Esophagus squamous epithelium (tissue), 5 donors: ENCODE results near the gene VPS4A. TPM values are rescaled to one million over a fixed set of nuclear protein-coding genes. Genes with fewer than 3 reads are reported as not detected.

Source experiments
- DNase-seq: peaks from one replicate; lab custom pipeline; 2025; lab: John Stamatoyannopoulos, UW
- H3K27ac ChIP-seq, 4 donors: fragments of 200-600 bp; sonication (generic); one replicate each; pipeline ENCODE4 v1.5.1; 2016 to 2019; ENCODE audit warnings: mild to moderate bottlenecking in 1 of 4
- H3K27me3 ChIP-seq, 4 donors: fragments of 200-600 bp; sonication (generic); 1 replicate in 3 of 4; 2 replicates in 1 of 4; pipeline versions ENCODE4 v1.5.1 to v1.6.0; 2017 to 2021; ENCODE audit warnings: antibody characterized with exemption in 1 of 4
- H3K36me3 ChIP-seq, 3 donors: fragments of 200-600 bp; sonication (generic); one replicate each; pipeline ENCODE4 v1.5.1; 2016 to 2019
- H3K4me1 ChIP-seq, 3 donors: fragments of 200-600 bp; sonication (generic); one replicate each; pipeline ENCODE4 v1.5.1; 2017 to 2019
- H3K4me3 ChIP-seq, 4 donors: fragments of 200-600 bp; sonication (generic); 1 replicate in 3 of 4; 2 replicates in 1 of 4; pipeline ENCODE4 v1.5.1; 2016 to 2019; ENCODE audit warnings: mild to moderate bottlenecking in 2 of 4, moderate library complexity in 1 of 4
- H3K9me3 ChIP-seq, 3 donors: fragments of 200-600 bp; sonication (generic); one replicate each; pipeline ENCODE4 v1.5.1; 2016 to 2019
- POLR2A ChIP-seq, 4 donors: fragments of 450-650 bp; IDR thresholded peaks; one replicate each; pipeline ENCODE4 v1.6.1; 2017; ENCODE audit warnings: antibody characterized with exemption in 4 of 4, mild to moderate bottlenecking in 4 of 4, moderate library complexity in 3 of 4
- WGBS, 2 donors: methylation state at CpG; one replicate each; pipeline ENCODE4 v1.1.5; 2018; 5-methylcytosine and 5-hydroxymethylcytosine counted together
- intact Hi-C: fragments of 100-400 bp; cut with DNase I; formaldehyde crosslinking; loops from one replicate; pipeline ENCODE4 v1.15.0; 2022
- total RNA-seq, 4 donors: library from RNA; depleted of rRNA; stranded (reverse); fragments of >200 nt; gene quantifications; one replicate each; pipeline ENCODE4 v1.1.0, GENCODE V29; 2016
- TF ChIP-seq, protein P1 (sequence below), 6 experiments: fragments of 450-650 bp in 4 of 6; fragments of 200-600 bp in 2 of 6; sonication (generic) in 2 of 6; IDR thresholded peaks; one replicate each; pipeline ENCODE4 v1.5.1; 2016 to 2019; ENCODE audit warnings: antibody characterized with exemption in 6 of 6, mild to moderate bottlenecking in 4 of 6, moderate library complexity in 4 of 6
- donor health status: DM: yes; HTN: yes; CAD: no.

Gene VPS4A
- total RNA-seq, 4 donors from 2014 or later, result 21.5 to 38.9 (median 24.9) TPM

DNA sequence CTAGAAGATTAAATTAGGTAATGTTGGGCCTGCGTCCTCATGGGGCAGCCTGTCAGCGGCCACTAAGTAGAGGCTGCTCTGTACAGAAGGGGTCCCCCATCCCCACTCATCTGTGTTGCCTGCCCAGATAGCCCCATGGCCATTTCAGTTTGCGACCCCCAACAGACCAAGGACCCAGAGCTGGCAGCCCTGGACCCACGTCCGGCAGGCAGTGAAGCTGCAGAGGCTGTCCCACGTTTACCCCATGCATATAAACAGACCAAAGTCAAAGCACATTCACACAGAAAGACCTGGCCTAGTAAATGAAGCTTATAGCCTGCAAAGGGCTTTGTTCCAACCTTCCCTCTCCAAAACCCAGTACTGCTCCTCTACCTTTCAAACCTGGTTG is 14.6 kb downstream of the VPS4A start:
- intact Hi-C loops, result no loop called here
- Histone ChIP-seq H3K4me1 (peaks cover 17 to 63% (median 34%) of the 10 kb centered on the region in 3 donors), H3K27me3 (no peaks in the 10 kb centered on the region), H3K4me3 (no peak overlapping the region), H3K36me3 (peaks cover 24 to 75% (median 41%) of the 10 kb centered on the region in 3 donors), H3K9me3 (no peaks in the 10 kb centered on the region), H3K27ac (peak overlapping the region in 1 of 4 donors; percentile 31)
- TF ChIP-seq, protein P1, sequence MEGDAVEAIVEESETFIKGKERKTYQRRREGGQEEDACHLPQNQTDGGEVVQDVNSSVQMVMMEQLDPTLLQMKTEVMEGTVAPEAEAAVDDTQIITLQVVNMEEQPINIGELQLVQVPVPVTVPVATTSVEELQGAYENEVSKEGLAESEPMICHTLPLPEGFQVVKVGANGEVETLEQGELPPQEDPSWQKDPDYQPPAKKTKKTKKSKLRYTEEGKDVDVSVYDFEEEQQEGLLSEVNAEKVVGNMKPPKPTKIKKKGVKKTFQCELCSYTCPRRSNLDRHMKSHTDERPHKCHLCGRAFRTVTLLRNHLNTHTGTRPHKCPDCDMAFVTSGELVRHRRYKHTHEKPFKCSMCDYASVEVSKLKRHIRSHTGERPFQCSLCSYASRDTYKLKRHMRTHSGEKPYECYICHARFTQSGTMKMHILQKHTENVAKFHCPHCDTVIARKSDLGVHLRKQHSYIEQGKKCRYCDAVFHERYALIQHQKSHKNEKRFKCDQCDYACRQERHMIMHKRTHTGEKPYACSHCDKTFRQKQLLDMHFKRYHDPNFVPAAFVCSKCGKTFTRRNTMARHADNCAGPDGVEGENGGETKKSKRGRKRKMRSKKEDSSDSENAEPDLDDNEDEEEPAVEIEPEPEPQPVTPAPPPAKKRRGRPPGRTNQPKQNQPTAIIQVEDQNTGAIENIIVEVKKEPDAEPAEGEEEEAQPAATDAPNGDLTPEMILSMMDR (IDR thresholded peaks at IDR 0.05), result no peak
- TF ChIP-seq POLR2A (IDR thresholded peaks at IDR 0.05), result no peak
- WGBS, 2 donors, result 85 to 93% methylated on average over 5 to 6 of the region's 6 CpGs
- DNase-seq, result no peak

- Histone ChIP-seq H3K4me1 (peaks cover 21 to 69% (median 40%) of the 10 kb centered on the region in 3 donors), H3K9me3 (no peaks in the 10 kb centered on the region), H3K36me3 (peaks cover 18 to 70% (median 36%) of the 10 kb centered on the region in 3 donors), H3K27me3 (no peaks in the 10 kb centered on the region), H3K27ac (peak overlapping the region in 2 of 4 donors; percentile 4 to 40), H3K4me3 (no peak overlapping the region)
- TF ChIP-seq, protein P1 (IDR thresholded peaks at IDR 0.05), result no peak
- TF ChIP-seq POLR2A (IDR thresholded peaks at IDR 0.05), result no peak
- WGBS, 2 donors, result 45 to 46% methylated on average over 7 of the region's 7 CpGs
- DNase-seq, result no peak
- intact Hi-C loops, result no loop called here
These were observed 15.2 kb downstream of the VPS4A start for GRCh38 chr16:69326172-69326873.

GRCh38 chr16:69327585-69328310 is 16.6 kb downstream of the VPS4A start:
- WGBS, 2 donors, result 70 to 82% methylated on average over 14 of the region's 14 CpGs
- H3K36me3 ChIP-seq, result peaks cover 5 to 69% (median 21%) of the 10 kb centered on the region in 3 donors
- intact Hi-C loops, result no loop called here
- DNase-seq, result no peak
- no peaks in the 10 kb centered on the region for H3K27me3 ChIP-seq
- no peak for TF ChIP-seq POLR2A (IDR thresholded peaks at IDR 0.05)
- TF ChIP-seq, protein P1 (IDR thresholded peaks at IDR 0.05), result no peak
- H3K9me3 ChIP-seq, result no peaks in the 10 kb centered on the region
- peak overlapping the region in 1 of 4 donors; percentile 98 for H3K4me3 ChIP-seq
- H3K27ac ChIP-seq, result peak overlapping the region in 2 of 4 donors; percentile 54 to 97
- peaks cover 21 to 78% (median 41%) of the 10 kb centered on the region in 3 donors for H3K4me1 ChIP-seq

- H3K27me3 ChIP-seq, result no peaks in the 10 kb centered on the region
- peaks cover 21 to 77% (median 41%) of the 10 kb centered on the region in 3 donors for H3K4me1 ChIP-seq
- intact Hi-C loops, result no loop called here
- TF ChIP-seq POLR2A (IDR thresholded peaks at IDR 0.05), result no peak
- TF ChIP-seq, protein P1 (IDR thresholded peaks at IDR 0.05), result no peak
- 27 to 36% methylated on average over 6 to 9 of the region's 10 CpGs for WGBS, 2 donors
- no peak for DNase-seq
- H3K4me3 ChIP-seq, result peak overlapping the region; percentile 68 to 98 (median 92)
- no peaks in the 10 kb centered on the region for H3K9me3 ChIP-seq
- H3K27ac ChIP-seq, result peak overlapping the region; percentile 32 to 98 (median 81)
- H3K36me3 ChIP-seq, result peaks cover 0 to 69% (median 20%) of the 10 kb centered on the region in 3 donors
These were observed 17.7 kb downstream of the VPS4A start for GRCh38 chr16:69328854-69329316.
